Activated CD4-positive, alpha-beta T cell treated with anti-CD3 and anti-CD28 coated beads, Interleukin-2, amount 50 U/mL, for 48 hours (primary cell): ENCODE data around the gene PAX4.
"Not testable (repeated sequence)": the region's sequence is repeated elsewhere in the genome, so short reads cannot be mapped to it uniquely, and the experiment has no call there.

ENCODE experiments used
- DNase-seq, 2 experiments: peaks; one replicate each; pipeline ENCODE4 v3.0.0-alpha.2; 2020

The PAX4 gene

DNA sequence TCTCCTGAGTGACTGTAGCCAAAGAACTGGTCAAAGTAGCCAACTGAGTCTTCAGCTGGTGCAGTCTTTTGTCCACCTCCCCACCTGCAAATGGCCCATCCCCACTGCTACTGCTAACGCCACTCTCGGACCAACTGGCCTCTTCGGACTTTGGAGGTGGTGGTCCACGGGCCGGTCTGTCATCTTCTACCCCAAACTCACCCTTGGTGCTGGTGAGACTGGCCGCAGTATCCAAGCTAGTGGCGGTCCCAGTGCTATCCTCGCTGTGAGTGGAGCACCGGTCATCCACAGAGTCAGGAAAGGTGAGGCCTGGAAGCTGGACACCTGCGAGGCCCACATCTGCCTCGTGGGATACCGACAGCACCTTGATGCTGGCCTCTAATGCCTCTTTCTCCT, 33.3 kb downstream of the PAX4 start:
- DNase-seq, result no peak

DNA sequence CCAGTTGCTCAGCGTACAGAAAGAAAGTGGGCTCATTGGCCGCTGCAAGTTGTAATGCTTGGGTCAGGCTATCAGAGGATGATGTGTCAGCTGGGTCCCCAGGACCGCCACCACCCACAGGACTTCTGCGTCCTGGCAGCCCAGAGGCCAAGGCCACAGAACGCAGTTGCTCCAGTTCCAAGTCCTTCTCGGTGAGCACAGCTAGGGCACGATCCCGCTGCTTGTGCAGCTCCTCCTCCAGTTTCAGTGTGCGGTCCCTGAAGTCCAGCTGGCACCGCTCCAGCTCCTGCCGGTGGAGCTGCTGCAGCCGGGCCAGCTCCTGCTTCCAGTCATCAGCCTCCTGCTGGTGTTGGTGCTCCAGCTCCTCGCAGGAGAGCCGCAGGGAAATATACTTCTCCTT, 35.6 kb downstream of the PAX4 start:
- DNase-seq, result no peak

DNA sequence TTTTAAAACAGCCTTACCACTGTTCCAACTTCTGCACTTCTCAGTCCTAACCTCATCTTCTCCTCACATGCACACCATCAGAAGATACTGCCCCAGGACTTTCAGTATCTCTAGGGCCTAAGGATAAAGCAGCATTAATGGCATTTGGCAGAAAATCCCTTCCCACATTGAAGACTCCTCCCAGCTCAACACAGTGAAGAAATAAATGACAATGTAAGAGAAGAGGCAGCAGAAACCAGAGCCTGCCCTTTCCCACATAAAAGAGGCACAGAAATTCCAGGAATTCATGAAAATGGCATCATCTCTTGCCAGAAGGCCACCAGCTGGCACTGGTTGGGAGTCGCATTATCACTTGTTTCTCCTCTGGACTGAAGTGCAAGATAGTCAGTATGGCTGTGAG, 36.2 kb downstream of the PAX4 start:
- no peak for DNase-seq

DNA sequence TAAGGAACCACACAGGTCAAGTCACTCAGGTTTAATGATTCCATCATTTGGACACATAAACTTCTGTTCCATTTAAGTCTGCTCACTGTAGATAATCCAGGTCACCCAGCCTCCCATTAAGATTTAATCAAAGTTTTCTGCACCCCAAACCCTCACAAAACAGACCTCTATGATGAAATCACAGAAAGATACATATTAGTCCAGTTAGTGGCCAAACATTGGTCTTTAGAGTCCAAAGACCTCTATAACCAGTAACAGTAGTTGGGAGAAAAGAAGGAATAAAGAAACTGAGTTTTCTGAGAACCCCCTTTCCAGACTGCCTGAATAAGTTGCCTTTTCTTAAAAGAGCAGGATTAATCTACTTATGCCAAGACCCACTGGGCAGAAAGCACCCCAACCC, 37.3 kb downstream of the PAX4 start:
- DNase-seq, result no peak

DNA sequence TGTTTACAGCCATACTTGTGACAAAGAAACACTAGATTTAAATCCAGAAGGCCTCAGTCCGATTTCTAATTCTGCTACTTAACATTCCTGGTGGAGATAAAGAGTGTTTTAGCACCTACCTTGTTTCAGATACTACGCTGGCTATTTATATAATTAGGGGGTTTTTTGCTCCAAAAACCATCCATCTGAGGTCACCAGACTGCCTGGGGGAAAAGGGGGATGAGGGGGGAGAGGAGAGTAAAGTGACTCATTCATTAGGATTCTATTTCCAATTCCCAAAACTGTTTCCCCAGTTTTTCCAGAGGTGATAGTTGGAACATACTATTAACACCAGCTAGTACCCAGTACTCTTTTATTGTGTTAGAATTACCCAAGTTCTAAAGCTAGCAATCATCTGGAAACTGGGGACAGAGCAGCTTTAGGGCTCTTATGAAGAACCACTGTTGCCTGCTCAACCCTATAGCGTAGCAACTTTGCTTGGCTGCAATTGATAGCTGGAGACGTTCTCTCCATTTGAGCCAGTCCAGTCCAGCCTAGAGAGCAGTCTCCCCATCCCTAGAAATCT, 39.1 kb downstream of the PAX4 start:
- no peak for DNase-seq

DNA sequence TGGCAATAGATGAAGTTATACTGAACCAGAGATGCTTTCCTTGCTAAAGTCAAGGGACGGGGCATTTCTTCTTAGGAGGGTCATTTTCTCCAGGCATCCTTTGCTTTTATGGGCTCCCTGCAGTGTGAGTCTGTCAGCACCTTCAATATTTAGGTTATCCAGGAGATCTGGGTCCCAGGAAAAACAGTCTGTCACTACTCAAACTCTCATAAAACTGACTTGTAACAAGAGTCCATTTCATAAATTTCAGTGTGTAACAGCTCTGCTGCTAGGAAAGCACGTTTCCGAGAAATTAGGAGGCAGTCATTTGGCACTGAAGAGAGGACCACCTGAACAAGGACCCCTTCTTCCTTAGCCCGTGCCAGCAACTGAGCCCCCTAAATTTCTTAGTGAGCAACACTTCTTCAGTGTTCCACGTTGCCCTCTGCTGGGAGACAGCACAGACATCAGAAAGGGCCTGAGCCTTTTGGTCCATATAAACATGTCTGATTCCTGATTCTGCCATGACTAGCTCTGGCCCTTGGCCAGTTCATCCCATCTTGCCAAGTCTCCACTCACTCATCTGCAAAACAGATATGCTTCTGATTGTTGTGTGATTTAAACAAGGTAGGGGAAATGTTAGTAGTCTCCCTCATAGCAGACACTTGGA, 39.8 kb downstream of the PAX4 start:
- DNase-seq, result no peak

DNA sequence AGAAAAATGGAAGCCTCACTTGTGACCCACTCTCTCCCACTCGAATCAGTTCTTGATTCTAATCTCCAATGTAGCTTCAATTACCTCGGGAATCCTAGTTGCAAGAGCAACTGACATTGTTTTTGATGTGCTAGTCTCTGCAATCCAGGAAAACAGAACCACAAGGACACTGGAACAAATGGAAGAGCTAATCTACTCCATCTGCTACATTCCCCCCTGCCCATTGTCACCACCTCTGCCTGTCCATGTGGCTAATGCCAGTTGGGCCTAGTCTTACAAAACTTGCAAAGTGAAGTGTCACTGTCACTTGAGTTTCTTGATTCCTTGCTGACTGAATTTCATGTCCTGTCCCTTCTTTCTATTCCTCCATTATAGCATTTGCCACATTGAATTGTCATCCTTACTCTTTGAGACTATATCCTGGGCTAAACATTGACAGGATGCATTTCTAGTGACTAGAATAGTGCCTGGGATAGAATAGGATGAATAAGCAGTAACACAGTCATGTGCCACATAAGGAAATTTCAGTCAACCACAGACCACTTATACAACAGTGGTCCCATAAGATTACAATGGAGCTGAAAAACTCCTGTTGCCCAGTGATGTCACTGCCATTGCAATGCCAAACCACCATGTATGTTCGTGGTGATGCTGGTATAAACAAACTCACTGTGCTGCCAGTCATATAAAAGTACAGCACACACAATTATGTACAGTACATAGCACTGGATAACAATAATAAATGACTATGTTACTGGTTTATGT, 46.0 kb downstream of the PAX4 start:
- no peak for DNase-seq

DNA sequence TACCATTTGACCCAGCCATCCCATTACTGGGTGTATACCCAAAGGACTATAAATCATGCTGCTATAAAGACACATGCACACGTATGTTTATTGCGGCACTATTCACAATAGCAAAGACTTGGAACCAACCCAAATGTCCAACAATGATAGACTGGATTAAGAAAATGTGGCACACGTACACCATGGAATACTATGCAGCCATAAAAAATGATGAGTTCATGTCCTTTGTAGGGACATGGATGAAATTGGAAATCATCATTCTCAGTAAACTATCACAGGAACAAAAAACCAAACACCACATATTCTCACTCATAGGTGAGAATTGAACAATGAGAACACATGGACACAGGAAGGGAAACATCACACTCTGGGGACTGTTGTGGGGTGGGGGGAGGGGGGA, 49.9 kb downstream of the PAX4 start:
- not testable (repeated sequence) for DNase-seq

DNA sequence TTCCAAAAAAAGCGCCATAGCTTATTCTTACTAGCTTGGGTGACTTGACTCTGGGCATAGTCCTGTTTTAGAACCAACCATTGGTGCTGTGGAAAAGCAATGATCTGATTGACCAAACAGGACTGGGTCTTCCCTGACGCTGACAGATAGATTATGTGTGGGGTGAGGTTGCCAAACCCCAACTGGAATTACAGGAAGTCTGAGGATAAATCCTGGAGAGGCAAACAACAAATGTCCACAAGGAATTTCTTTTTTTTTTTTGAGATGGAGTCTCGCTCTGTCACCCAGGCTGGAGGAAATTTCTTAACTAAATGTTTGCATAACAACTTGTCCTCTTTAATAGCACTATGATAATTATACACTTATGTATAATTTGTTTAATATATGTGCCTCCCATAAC, 51.7 kb downstream of the PAX4 start:
- no peak for DNase-seq
